ENCODE results near the gene ALDH2.
"Not testable (repeated sequence)": the region's sequence is repeated elsewhere in the genome, so short reads cannot be mapped to it uniquely, and the experiment has no call there.

ALDH2 gene

DNA sequence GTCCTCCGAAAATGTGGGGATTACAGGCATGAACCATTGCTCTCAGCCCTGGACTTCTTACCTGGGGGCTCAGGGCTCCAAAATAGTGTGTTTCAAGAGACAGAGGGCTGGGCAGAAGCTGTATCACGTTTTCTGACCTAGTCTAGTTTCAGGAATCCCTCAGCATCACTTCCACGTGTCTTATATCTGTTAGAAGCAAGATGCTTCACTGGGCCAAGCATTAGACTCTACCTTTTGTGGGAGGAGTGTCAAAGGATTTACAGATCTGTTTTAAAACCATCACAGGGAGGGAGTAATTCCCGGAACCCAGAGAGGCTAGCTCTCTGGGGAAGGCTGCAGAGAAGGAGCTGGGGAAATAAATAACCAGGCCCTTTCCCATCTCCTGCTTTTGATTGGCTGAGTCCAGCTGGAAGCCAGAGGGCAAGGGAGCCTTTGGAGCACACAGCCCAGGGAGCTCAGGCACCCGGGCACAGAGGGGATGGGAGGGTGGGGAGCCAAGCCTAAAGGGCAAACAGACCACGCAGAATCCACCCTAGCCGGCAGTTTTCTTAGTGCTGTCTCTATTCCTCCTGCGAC is 33.3 kb upstream of the ALDH2 start:
- DNase-seq (ENCODE audit: low read depth): no peak
- no peak overlapping the region for H3K4me3 ChIP-seq (ENCODE audit: control insufficient read depth, low read depth, low read length)
- TF ChIP-seq, protein P1, sequence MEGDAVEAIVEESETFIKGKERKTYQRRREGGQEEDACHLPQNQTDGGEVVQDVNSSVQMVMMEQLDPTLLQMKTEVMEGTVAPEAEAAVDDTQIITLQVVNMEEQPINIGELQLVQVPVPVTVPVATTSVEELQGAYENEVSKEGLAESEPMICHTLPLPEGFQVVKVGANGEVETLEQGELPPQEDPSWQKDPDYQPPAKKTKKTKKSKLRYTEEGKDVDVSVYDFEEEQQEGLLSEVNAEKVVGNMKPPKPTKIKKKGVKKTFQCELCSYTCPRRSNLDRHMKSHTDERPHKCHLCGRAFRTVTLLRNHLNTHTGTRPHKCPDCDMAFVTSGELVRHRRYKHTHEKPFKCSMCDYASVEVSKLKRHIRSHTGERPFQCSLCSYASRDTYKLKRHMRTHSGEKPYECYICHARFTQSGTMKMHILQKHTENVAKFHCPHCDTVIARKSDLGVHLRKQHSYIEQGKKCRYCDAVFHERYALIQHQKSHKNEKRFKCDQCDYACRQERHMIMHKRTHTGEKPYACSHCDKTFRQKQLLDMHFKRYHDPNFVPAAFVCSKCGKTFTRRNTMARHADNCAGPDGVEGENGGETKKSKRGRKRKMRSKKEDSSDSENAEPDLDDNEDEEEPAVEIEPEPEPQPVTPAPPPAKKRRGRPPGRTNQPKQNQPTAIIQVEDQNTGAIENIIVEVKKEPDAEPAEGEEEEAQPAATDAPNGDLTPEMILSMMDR (conservative IDR thresholded peaks at IDR 0.05; ENCODE audit: control insufficient read depth, insufficient read depth, low read depth, low read length): no peak

DNA sequence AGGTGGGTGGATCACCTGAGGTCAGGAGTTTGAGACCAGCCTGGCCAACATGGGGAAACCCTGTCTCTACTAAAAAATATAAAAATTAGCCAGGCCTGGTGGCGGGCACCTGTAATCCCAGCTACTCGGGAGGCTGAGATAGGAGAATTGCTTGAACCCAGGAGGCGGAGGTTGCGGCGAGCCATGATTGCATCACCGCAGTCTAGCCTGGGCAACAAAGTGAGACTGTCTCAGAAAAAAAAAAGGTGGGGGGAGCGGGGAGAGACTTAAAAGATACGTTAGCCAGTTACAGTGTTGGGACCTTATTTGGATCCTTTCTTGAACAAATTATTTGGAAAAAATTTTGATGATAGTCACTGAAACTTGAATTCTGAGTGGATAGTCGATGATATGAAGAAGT is 27.2 kb upstream of the ALDH2 start:
- H3K4me3 ChIP-seq (ENCODE audit: control insufficient read depth, low read depth, low read length); DNase-seq (ENCODE audit: low read depth): not testable (repeated sequence)

DNA sequence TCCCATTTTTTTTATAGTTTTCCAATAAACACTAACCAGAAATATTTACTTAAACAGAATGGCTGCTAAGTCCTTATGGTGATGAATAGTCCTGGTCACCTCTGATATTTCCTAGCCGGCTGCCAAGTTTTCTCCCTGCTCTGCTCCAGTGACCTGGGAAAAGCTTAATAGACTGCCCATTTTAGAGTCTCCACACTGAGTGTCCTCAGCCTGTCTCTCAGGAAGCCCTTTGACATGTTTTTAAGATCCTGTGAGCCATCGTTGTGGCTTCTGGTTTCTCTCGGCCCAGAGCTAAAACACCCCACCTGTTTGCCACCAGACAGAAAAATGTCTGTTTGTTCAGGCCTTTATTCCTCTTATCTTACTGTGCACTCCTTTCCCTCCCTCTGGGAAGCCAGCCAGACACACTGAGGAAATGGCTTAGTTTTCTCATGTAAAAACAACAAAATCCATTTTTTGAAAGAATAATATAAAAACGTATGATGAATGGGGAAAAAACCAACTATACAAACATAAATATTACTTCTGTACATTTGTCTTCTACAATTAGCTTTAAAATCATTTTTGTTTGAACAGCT is 25.4 kb upstream of the ALDH2 start:
- DNase-seq (ENCODE audit: low read depth): no peak
- H3K4me3 ChIP-seq (ENCODE audit: control insufficient read depth, low read depth, low read length): no peak overlapping the region
- TF ChIP-seq, protein P1 (conservative IDR thresholded peaks at IDR 0.05; ENCODE audit: control insufficient read depth, insufficient read depth, low read depth, low read length): no peak

DNA sequence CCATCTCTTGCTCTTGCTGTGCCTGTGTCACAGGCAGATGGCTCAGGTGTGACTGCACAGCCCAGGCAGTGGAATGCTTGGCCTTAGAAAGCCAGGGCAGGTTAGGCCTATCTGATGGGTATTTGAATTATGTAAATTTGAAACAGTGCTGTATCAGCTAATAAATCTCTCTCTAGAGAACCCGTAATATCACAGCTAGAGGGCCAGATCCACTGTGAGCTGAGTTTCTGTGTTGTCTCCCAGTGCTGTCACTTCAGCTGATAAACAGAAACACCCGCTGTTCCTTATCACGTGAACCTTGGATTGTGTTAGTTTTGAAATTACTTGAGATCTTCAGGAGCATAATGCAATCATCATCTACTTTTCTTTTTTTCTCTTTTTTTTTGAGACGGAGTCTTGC is 21.5 kb upstream of the ALDH2 start:
- TF ChIP-seq, protein P1 (conservative IDR thresholded peaks at IDR 0.05; ENCODE audit: control insufficient read depth, insufficient read depth, low read depth, low read length): no peak
- no peak overlapping the region for H3K4me3 ChIP-seq (ENCODE audit: control insufficient read depth, low read depth, low read length)
- DNase-seq (ENCODE audit: low read depth): no peak

DNA sequence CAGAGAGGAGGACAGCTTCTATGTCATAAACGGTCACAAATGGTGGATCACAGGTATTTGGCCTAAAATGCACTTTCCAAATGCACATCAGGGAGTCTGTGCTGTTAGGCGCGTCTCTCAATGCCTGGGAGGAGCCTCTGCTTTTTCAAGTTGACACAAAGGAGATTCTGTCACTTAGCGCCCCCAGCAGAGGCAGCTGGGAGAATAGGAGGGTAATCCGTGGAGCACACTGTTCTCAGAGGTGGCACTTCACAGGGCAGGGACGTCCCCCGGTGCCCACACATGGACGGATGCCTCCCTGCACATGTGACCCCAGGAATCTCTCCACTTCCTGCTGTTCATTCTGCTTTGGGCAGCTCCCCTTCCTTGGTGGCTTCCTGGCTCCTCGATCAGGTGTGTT is 19.4 kb upstream of the ALDH2 start:
- no peak for DNase-seq (ENCODE audit: low read depth)
- H3K4me3 ChIP-seq (ENCODE audit: control insufficient read depth, low read depth, low read length): no peak overlapping the region
- TF ChIP-seq, protein P1 (conservative IDR thresholded peaks at IDR 0.05; ENCODE audit: control insufficient read depth, insufficient read depth, low read depth, low read length): no peak

DNA sequence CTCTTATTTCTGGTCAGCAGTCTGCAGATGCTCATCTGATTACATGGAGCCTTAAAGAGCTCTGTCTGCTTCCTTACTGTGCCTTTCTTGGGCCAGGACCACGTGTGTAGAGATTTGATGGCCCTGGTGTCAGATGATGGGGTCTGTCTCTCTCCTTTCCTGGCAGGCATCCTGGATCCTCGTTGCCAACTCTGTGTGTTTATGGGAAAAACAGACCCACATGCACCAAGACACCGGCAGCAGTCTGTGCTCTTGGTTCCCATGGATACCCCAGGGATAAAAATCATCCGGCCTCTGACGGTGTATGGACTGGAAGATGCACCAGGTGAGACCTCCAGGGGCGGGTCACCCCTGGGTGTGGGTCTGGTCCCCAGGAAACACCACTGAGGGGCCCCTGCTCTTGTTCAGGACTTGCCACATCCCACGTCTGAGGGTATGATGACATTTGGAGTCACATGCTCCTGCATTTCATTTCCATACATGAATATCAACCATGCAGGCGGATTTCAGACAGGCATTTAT is 18.5 kb upstream of the ALDH2 start:
- H3K4me3 ChIP-seq (ENCODE audit: control insufficient read depth, low read depth, low read length): no peak overlapping the region
- TF ChIP-seq, protein P1 (conservative IDR thresholded peaks at IDR 0.05; ENCODE audit: control insufficient read depth, insufficient read depth, low read depth, low read length): no peak
- DNase-seq (ENCODE audit: low read depth): no peak

DNA sequence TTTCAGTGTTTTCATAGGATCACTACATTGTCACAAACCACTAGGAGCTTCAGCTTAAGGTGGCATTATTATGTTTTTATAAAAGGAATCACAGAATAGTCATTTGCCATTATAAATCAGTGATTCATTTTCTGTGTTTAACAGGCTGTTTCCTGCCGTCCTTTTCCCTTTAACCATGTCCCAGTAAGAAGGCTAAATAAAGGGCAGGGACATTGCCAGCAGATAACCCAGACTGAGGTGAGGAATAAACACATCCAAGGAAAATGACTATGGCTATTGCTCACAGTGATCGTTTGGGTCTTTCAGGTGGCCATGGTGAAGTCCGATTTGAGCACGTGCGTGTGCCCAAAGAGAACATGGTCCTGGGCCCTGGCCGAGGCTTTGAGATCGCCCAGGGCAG is 17.9 kb upstream of the ALDH2 start:
- no peak for DNase-seq (ENCODE audit: low read depth)
- H3K4me3 ChIP-seq (ENCODE audit: control insufficient read depth, low read depth, low read length): no peak overlapping the region
- TF ChIP-seq, protein P1 (conservative IDR thresholded peaks at IDR 0.05; ENCODE audit: control insufficient read depth, insufficient read depth, low read depth, low read length): no peak
